Keratinocyte (primary cell): ENCODE measurements around the gene TIAM2. TPM values are rescaled to one million over a fixed set of nuclear protein-coding genes. Genes with fewer than 3 reads are reported as not detected.

Experiments used
- DNase-seq: peaks from one replicate; pipeline ENCODE4 v3.0.0-alpha.2; 2011; ENCODE audit warnings: low read depth, missing footprints, low spot score
- FAIRE-seq: peaks from 2 replicates; lab custom pipeline; 2011; peaks lifted over from hg19 to GRCh38; lab: Jason Lieb, UNC
- H2AFZ ChIP-seq: 2 replicates; pipeline ENCODE4 v1.6.0; 2012; ENCODE audit warnings: low read length, control low read depth, inconsistent platforms; ENCODE audit not compliant: control insufficient read depth
- H3K27ac ChIP-seq: 2 replicates; pipeline ENCODE4 v1.5.1; 2011; ENCODE audit warnings: low read length; ENCODE audit not compliant: control insufficient read depth, insufficient read depth
- H3K27me3 ChIP-seq: 3 replicates; pipeline ENCODE4 v1.6.0; 2011; ENCODE audit warnings: low read length; ENCODE audit not compliant: control insufficient read depth, insufficient read depth; ENCODE audit errors: extremely low read depth
- H3K36me3 ChIP-seq, 2 experiments: 2 replicates in 1 of 2; 3 replicates in 1 of 2; pipeline ENCODE4 v1.5.1; 2011; ENCODE audit warnings: low read length in 2 of 2, mild to moderate bottlenecking in 1 of 2; ENCODE audit not compliant: control insufficient read depth in 2 of 2, insufficient read depth in 2 of 2; ENCODE audit errors: extremely low read depth in 1 of 2
- H3K4me1 ChIP-seq: 3 replicates; pipeline ENCODE4 v1.5.1; 2011; ENCODE audit warnings: low read length; ENCODE audit not compliant: control insufficient read depth, insufficient read depth; ENCODE audit errors: extremely low read depth
- H3K4me2 ChIP-seq: 3 replicates; pipeline ENCODE4 v1.6.0; 2011; ENCODE audit warnings: low read depth, low read length; ENCODE audit not compliant: control insufficient read depth, insufficient read depth; ENCODE audit errors: extremely low read depth
- H3K4me3 ChIP-seq, 3 experiments: fragments of 200-600 bp in 1 of 3; sonication (generic) in 1 of 3; 2 replicates in 2 of 3; 3 replicates in 1 of 3; pipeline ENCODE4 v1.5.1; 2011 to 2016; ENCODE audit warnings: low read length in 3 of 3, mild to moderate bottlenecking in 3 of 3, control low read depth in 2 of 3, inconsistent platforms in 1 of 3, low read depth in 1 of 3, mixed read lengths in 1 of 3, mixed run types in 1 of 3, moderate library complexity in 1 of 3; ENCODE audit not compliant: control insufficient read depth in 2 of 3, insufficient read depth in 2 of 3; ENCODE audit errors: extremely low read depth in 1 of 3
- H3K79me2 ChIP-seq: 2 replicates; pipeline ENCODE4 v1.6.0; 2012; ENCODE audit warnings: low read length; ENCODE audit not compliant: control insufficient read depth, insufficient read depth
- H3K9ac ChIP-seq: 3 replicates; pipeline ENCODE4 v1.6.0; 2011; ENCODE audit warnings: low read length; ENCODE audit not compliant: control insufficient read depth, insufficient read depth; ENCODE audit errors: extremely low read depth
- H3K9me1 ChIP-seq: 3 replicates; pipeline ENCODE4 v1.6.0; 2011; ENCODE audit warnings: low read length; ENCODE audit not compliant: control insufficient read depth, insufficient read depth; ENCODE audit errors: extremely low read depth
- H3K9me3 ChIP-seq: 2 replicates; pipeline ENCODE4 v1.5.1; 2012; ENCODE audit warnings: low read depth, low read length; ENCODE audit not compliant: control insufficient read depth
- H4K20me1 ChIP-seq: 3 replicates; pipeline ENCODE4 v1.6.0; 2011; ENCODE audit warnings: low read length; ENCODE audit not compliant: control insufficient read depth, insufficient read depth; ENCODE audit errors: extremely low read depth
- CTCF ChIP-seq, 3 experiments: IDR thresholded peaks in 1 of 3; conservative IDR thresholded peaks in 1 of 3; optimal IDR thresholded peaks in 1 of 3; 2 replicates in 2 of 3; 3 replicates in 1 of 3; pipeline versions ENCODE3 to v1.5.1; 2011; ENCODE audit warnings: low read length in 3 of 3, mild to moderate bottlenecking in 3 of 3, moderate library complexity in 2 of 3, control low read depth in 1 of 3, inconsistent platforms in 1 of 3; ENCODE audit not compliant: insufficient read depth in 2 of 3; ENCODE audit errors: extremely low read depth in 1 of 3
- EZH2 ChIP-seq: IDR thresholded peaks from one replicate; pipeline ENCODE4 v1.6.1; 2012; ENCODE audit warnings: inconsistent platforms, mild to moderate bottlenecking, low read length, moderate library complexity
- dilution Hi-C: fragments of 300-500 bp; cut with MboI; formaldehyde crosslinking; loops from one replicate; pipeline ENCODE4 v1.7.0; 2020; ENCODE audit warnings: low sequenced_read_pairs; ENCODE audit not compliant: extremely low pct_ligation_motif_present
- polyA plus RNA-seq, 5 experiments: library from polyadenylated mRNA; depleted of rRNA in 3 of 5; stranded (reverse) in 3 of 5; stranded (forward) in 1 of 5; unstranded in 1 of 5; fragments of >200 nt; gene quantifications; 1 replicate in 1 of 5; 2 replicates in 3 of 5; 3 replicates in 1 of 5; pipeline versions ENCODE4 v1.2.1 to v1.2.3, GENCODE V29; 2011 to 2012; ENCODE audit warnings: missing spikeins in 2 of 5, low read depth in 1 of 5, low replicate concordance in 1 of 5

TIAM2 gene
- polyA plus RNA-seq, 1 donor (not counting 4 experiments of a cell fraction or from before 2014, with no cell fraction given): 4.0 TPM

- FAIRE-seq: peak; percentile 13
- Histone ChIP-seq H3K9me3 (no peaks in the 10 kb centered on the region), H2AFZ (no peak overlapping the region), H3K79me2 (no peaks in the 10 kb centered on the region), H3K27me3 (no peaks in the 10 kb centered on the region), H3K9ac (no peak overlapping the region), H4K20me1 (no peaks in the 10 kb centered on the region), H3K4me3 (no peak overlapping the region), H3K4me2 (peak overlapping the region; percentile 29), H3K27ac (no peak overlapping the region), H3K9me1 (no peaks in the 10 kb centered on the region), H3K4me1 (peaks cover 12% of the 10 kb centered on the region), H3K36me3 (no peaks in the 10 kb centered on the region)
- no peak for TF ChIP-seq CTCF (optimal IDR thresholded peaks at IDR 0.05 in 1 of 3, IDR thresholded peaks at IDR 0.05 in 1 of 3, conservative IDR thresholded peaks at IDR 0.05 in 1 of 3; ENCODE audit: extremely low read depth in 1 of 3, insufficient read depth in 2 of 3, low read length in 3 of 3)
- TF ChIP-seq EZH2: no peak
- DNase-seq: peak; percentile 30
- dilution Hi-C loops: no loop called here
These were observed 206.5 kb downstream of the TIAM2 start for GRCh38 chr6:155201461-155202226.

DNA sequence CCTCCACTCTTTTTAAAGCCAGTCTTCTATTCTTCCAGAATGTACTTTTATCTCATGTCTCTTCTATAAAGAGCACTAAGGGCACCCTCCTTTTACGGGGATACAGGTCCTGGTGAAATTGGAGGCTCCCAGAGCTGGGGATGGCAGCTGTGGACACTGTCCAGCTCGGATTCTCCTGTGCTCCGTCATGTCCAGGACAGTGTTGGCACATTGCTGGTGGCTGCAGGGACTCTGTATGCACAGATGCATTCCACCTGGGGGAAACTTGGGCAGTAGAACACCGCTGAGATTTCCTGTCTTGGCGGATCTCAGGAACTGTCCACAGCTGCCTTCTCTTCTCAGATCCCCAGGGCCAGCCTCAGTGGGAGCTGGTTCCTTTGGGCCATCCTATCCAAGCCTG, 212.1 kb downstream of the TIAM2 start:
- no peak for FAIRE-seq
- TF ChIP-seq EZH2 (no peak), CTCF (optimal IDR thresholded peaks at IDR 0.05 in 1 of 3, IDR thresholded peaks at IDR 0.05 in 1 of 3, conservative IDR thresholded peaks at IDR 0.05 in 1 of 3; ENCODE audit: extremely low read depth in 1 of 3, insufficient read depth in 2 of 3, low read length in 3 of 3) (no peak)

More for the DNA sequence above, 212.1 kb downstream of the TIAM2 start:
- Histone ChIP-seq H2AFZ (no peak overlapping the region), H3K4me3 (no peak overlapping the region), H3K27ac (no peak overlapping the region), H3K4me2 (no peak overlapping the region), H3K36me3 (no peaks in the 10 kb centered on the region), H3K9ac (no peak overlapping the region), H3K27me3 (no peaks in the 10 kb centered on the region), H3K79me2 (no peaks in the 10 kb centered on the region), H4K20me1 (no peaks in the 10 kb centered on the region), H3K9me1 (no peaks in the 10 kb centered on the region), H3K4me1 (peaks cover 5% of the 10 kb centered on the region), H3K9me3 (no peaks in the 10 kb centered on the region)
- DNase-seq: no peak
- dilution Hi-C loops: no loop called here
